Panc1 (cell line): ENCODE data around the gene C6orf62. TPM values are rescaled to one million over a fixed set of nuclear protein-coding genes. Genes with fewer than 3 reads are reported as not detected.
A peak's percentile ranks its signal among the peaks of the same experiment; 100 is the strongest.

Experiments used
- ATAC-seq: fragments of 200-7000 bp; cut with Tn5 transposase; 2 replicates; pipeline ENCODE4 v1.9.1; 2020; ENCODE audit warnings: mild to moderate bottlenecking, moderate library complexity
- BruUV-seq: library from RNA; stranded (reverse); fragments of 400-500 nt; replicated peaks from 2 replicates; lab custom pipeline; 2021; lab: Mats Ljungman, UMichigan
- CTCF ChIA-PET: fragments of 300-600 bp; sonication (Branson Sonifier 250); formaldehyde crosslinking; loops from one replicate; lab custom pipeline; 2022; ENCODE audit warnings: antibody characterized with exemption; lab: Charles Lee
- POLR2A ChIA-PET: fragments of 300-600 bp; sonication (Branson Sonifier 250); formaldehyde crosslinking; loops from one replicate; lab custom pipeline; 2022; ENCODE audit warnings: antibody characterized with exemption; lab: Charles Lee
- DNase-seq: peaks from one replicate; pipeline ENCODE4 v3.0.0-alpha.2; 2010; ENCODE audit warnings: low read depth, low spot score
- H3K27ac ChIP-seq: 2 replicates; pipeline ENCODE4 v1.5.1; 2011; ENCODE audit warnings: mild to moderate bottlenecking, low read length, inconsistent platforms
- H3K27me3 ChIP-seq: fragments of 200-500 bp; sonication (Bioruptor generic); 2 replicates; pipeline ENCODE4 v1.6.0; 2014; ENCODE audit warnings: low read length, inconsistent platforms; ENCODE audit not compliant: control insufficient read depth, insufficient read depth
- H3K36me3 ChIP-seq: fragments of 200-500 bp; sonication (Bioruptor generic); 2 replicates; pipeline ENCODE4 v1.5.1; 2014; ENCODE audit warnings: inconsistent platforms, mild to moderate bottlenecking, low read length, moderate library complexity; ENCODE audit not compliant: control insufficient read depth, insufficient read depth
- H3K4me1 ChIP-seq: 2 replicates; pipeline ENCODE4 v1.5.1; 2011; ENCODE audit warnings: inconsistent platforms, mild to moderate bottlenecking, low read length, moderate library complexity; ENCODE audit not compliant: control insufficient read depth, insufficient read depth
- H3K4me3 ChIP-seq, 2 experiments: 2 replicates each; pipeline ENCODE4 v1.5.1; 2011 to 2012; ENCODE audit warnings: low read depth in 2 of 2, low read length in 2 of 2, mild to moderate bottlenecking in 2 of 2, inconsistent platforms in 1 of 2, moderate library complexity in 1 of 2
- H3K9me3 ChIP-seq: fragments of 200-500 bp; sonication (Bioruptor generic); 2 replicates; pipeline ENCODE4 v1.5.1; 2014; ENCODE audit warnings: low read depth, mild to moderate bottlenecking, inconsistent platforms, low read length, moderate library complexity; ENCODE audit not compliant: control insufficient read depth, insufficient read depth
- POLR2AphosphoS5 ChIP-seq: IDR thresholded peaks from 2 replicates; pipeline ENCODE4 v1.6.1; 2012; ENCODE audit warnings: mild to moderate bottlenecking, low read depth, low read length, moderate library complexity
- REST ChIP-seq, 2 experiments: IDR thresholded peaks; 2 replicates each; pipeline ENCODE4 v1.6.1; 2011 to 2012; ENCODE audit warnings: low read depth in 2 of 2, control low read depth in 1 of 2, low read length in 1 of 2, mild to moderate bottlenecking in 1 of 2, moderate library complexity in 1 of 2; ENCODE audit not compliant: insufficient read depth in 1 of 2
- SIN3A ChIP-seq: IDR thresholded peaks from 2 replicates; pipeline ENCODE4 v1.6.1; 2012; ENCODE audit warnings: low read depth, mild to moderate bottlenecking, low read length, moderate library complexity, borderline replicate concordance; ENCODE audit not compliant: insufficient read depth
- TCF7L2 ChIP-seq: IDR thresholded peaks from 2 replicates; pipeline ENCODE4 v1.6.1; 2011; ENCODE audit warnings: mild to moderate bottlenecking, low read depth, low read length, inconsistent platforms
- in situ Hi-C: cut with HindIII; loops from 2 replicates; pipeline ENCODE4 v1.10.0; 2016; ENCODE audit warnings: low sequenced_read_pairs, low pct_unique_long_range_greater_than_20kb
- intact Hi-C: fragments of 100-400 bp; cut with micrococcal nuclease; formaldehyde crosslinking; loops from one replicate; pipeline ENCODE4 v1.10.0; 2022; ENCODE audit not compliant: unreplicated experiment
- total RNA-seq: library from RNA; stranded (reverse); gene quantifications from one replicate; pipeline ENCODE4 v1.2.1, GENCODE V29; 2021; ENCODE audit not compliant: unreplicated experiment
- TF ChIP-seq, protein P1 (sequence below): fragments of 450-650 bp; IDR thresholded peaks from 2 replicates; pipeline ENCODE4 v1.5.1; 2017; ENCODE audit warnings: mild to moderate bottlenecking

C6orf62 gene
- total RNA-seq, 1 experiment from 2014 or later: 153 TPM

DNA sequence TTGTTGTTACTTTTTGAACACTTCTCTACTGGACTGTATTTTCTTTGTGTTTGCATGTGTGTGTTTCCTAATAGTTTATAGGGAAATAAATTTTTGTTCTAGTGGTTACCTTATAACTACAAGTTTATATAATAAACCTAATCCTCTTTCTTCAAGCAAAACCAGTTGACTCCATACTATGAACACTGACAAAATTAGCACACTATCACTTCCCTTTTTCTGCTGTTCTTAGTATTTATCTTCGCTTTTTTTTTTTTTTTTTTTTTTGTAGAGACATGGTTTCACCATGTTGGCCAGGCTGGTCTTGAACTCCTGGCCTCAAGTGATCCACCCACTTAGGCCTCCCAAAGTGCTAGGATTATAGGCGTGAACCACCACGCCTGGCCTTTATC lies 25.0 kb upstream of the C6orf62 start:
- intact Hi-C loops: no loop called here
- Histone ChIP-seq H3K27me3 (no peaks in the 10 kb centered on the region), H3K27ac (no peak overlapping the region), H3K4me3 (no peak overlapping the region), H3K4me1 (no peaks in the 10 kb centered on the region), H3K9me3 (no peaks in the 10 kb centered on the region), H3K36me3 (no peaks in the 10 kb centered on the region)
- DNase-seq (no peak), ATAC-seq (no peak)
- no TSS peak for BruUV-seq
- TF ChIP-seq REST (IDR thresholded peaks at IDR 0.05; ENCODE audit: insufficient read depth in 1 of 2, low read depth in 2 of 2, low read length in 1 of 2) (no peak), TCF7L2 (no peak)
- POLR2A ChIA-PET: no interaction called here
- in situ Hi-C loops: no loop called here
- CTCF ChIA-PET: interaction anchor here (0.7 kb wide), 1 partner anchor 171 kb away, joined by 3 read pairs; no protein-coding TSS in a partner anchor

DNA sequence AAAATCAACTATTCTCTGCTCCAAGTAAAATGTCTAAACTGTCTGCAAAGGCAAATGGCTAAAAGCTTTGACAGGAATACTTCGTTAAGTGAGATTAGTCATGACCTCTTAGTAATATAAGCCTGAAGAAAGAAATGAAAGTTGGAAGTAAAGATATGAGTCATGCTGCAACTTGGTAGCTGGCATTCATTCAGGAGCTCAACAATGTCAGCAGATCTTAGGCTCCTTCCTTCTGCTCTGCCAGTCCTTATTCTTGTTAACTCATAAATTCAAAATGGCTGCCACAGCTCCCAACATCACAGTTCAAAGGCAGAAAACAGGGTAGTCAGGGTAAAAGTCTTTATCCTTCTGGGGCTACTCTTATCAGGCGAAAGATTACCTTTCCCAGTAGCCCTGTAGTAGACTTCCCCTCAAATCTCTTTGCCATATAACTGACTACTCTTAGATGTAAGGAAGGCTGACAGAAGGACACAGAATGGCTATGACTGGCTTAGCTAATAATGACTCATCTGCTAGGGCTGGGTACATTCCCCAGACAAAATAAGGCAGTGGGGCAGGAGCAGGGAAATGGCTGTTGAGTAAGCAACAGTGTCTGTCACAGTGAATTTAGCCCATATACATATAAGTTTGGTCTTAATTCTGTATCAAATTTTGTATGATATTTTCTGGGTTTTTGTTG lies 24.4 kb upstream of the C6orf62 start:
- DNase-seq: peak; percentile 73
- ChIA-PET POLR2A (no interaction called here), CTCF (interaction anchor here (0.7 kb wide), 1 partner anchor 171 kb away, joined by 3 read pairs; no protein-coding TSS in a partner anchor)
- in situ Hi-C loops: no loop called here
- no peaks in the 10 kb centered on the region for H3K27me3 ChIP-seq
- H3K27ac ChIP-seq: no peak overlapping the region
- peak; percentile 92 for ATAC-seq
- BruUV-seq: no TSS peak
- H3K4me1 ChIP-seq: no peaks in the 10 kb centered on the region
- TF ChIP-seq POLR2AphosphoS5: no peak
- no peak for TF ChIP-seq TCF7L2
- no peak for TF ChIP-seq SIN3A
- no peak for TF ChIP-seq REST (IDR thresholded peaks at IDR 0.05; ENCODE audit: insufficient read depth in 1 of 2, low read depth in 2 of 2, low read length in 1 of 2)
- TF ChIP-seq, protein P1, sequence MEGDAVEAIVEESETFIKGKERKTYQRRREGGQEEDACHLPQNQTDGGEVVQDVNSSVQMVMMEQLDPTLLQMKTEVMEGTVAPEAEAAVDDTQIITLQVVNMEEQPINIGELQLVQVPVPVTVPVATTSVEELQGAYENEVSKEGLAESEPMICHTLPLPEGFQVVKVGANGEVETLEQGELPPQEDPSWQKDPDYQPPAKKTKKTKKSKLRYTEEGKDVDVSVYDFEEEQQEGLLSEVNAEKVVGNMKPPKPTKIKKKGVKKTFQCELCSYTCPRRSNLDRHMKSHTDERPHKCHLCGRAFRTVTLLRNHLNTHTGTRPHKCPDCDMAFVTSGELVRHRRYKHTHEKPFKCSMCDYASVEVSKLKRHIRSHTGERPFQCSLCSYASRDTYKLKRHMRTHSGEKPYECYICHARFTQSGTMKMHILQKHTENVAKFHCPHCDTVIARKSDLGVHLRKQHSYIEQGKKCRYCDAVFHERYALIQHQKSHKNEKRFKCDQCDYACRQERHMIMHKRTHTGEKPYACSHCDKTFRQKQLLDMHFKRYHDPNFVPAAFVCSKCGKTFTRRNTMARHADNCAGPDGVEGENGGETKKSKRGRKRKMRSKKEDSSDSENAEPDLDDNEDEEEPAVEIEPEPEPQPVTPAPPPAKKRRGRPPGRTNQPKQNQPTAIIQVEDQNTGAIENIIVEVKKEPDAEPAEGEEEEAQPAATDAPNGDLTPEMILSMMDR: no peak
- H3K4me3 ChIP-seq: no peak overlapping the region
- intact Hi-C loops: no loop called here
- no peaks in the 10 kb centered on the region for H3K9me3 ChIP-seq
- no peaks in the 10 kb centered on the region for H3K36me3 ChIP-seq
